Kidney (tissue), 14 donors: Measurements from ENCODE around the gene NTRK2. TPM values are rescaled to one million over a fixed set of nuclear protein-coding genes. Genes with fewer than 3 reads are reported as not detected.

Source experiments
- DNase-seq, 5 donors: peaks; one replicate each; pipeline ENCODE4 v3.0.0-alpha.2; 2013 to 2020
- FAIRE-seq: peaks from 2 replicates; lab custom pipeline; 2012; peaks lifted over from hg19 to GRCh38; lab: Jason Lieb, UNC
- H3K27ac ChIP-seq, 2 donors: one replicate each; pipeline ENCODE4 v1.7.0; 2013; ENCODE audit warnings: low read depth in 2 of 2, low read length in 2 of 2, inconsistent platforms in 1 of 2
- H3K27me3 ChIP-seq: one replicate; pipeline ENCODE4 v1.7.1; 2013; ENCODE audit warnings: low read length, inconsistent platforms; ENCODE audit not compliant: control insufficient read depth, insufficient read depth
- H3K36me3 ChIP-seq, 3 donors: one replicate each; pipeline versions ENCODE4 v1.7.0 to v1.7.1; 2013; ENCODE audit warnings: low read length in 3 of 3, control low read depth in 1 of 3, inconsistent platforms in 1 of 3; ENCODE audit not compliant: insufficient read depth in 3 of 3, control insufficient read depth in 2 of 3
- H3K4me1 ChIP-seq, 3 donors: one replicate each; pipeline versions ENCODE4 v1.7.0 to v1.7.1; 2013; ENCODE audit warnings: low read length in 3 of 3, inconsistent platforms in 1 of 3, low read depth in 1 of 3; ENCODE audit not compliant: control insufficient read depth in 2 of 3, insufficient read depth in 2 of 3
- H3K4me3 ChIP-seq, 3 donors: one replicate each; pipeline versions ENCODE4 v1.7.0 to v1.8.1; 2013; ENCODE audit warnings: low read length in 3 of 3, control low read depth in 1 of 3, inconsistent platforms in 1 of 3
- H3K9ac ChIP-seq, 3 donors: one replicate each; pipeline versions ENCODE4 v1.7.0 to v1.7.1; 2013; ENCODE audit warnings: low read length in 3 of 3, control low read depth in 1 of 3, inconsistent platforms in 1 of 3
- H3K9me3 ChIP-seq, 3 donors: one replicate each; pipeline versions ENCODE4 v1.7.0 to v1.7.1; 2013; ENCODE audit warnings: low read length in 3 of 3, control low read depth in 1 of 3, inconsistent platforms in 1 of 3; ENCODE audit not compliant: control insufficient read depth in 2 of 3, insufficient read depth in 1 of 3
- CTCF ChIP-seq: IDR thresholded peaks from 3 replicates; pipeline ENCODE4 v1.5.1; 2012; ENCODE audit warnings: mild to moderate bottlenecking, moderate library complexity, borderline replicate concordance; ENCODE audit not compliant: insufficient read depth; ENCODE audit errors: extremely low read depth
- intact Hi-C: fragments of 100-400 bp; cut with DNase I; formaldehyde crosslinking; loops from one replicate; pipeline ENCODE4 v1.11.1; 2022
- polyA plus RNA-seq: library from polyadenylated mRNA; stranded (reverse); fragments of 350-450 nt; fragmentation: Illumina TruSeq; extraction: RNeasy Lipid Tissue Mini Kit (QIAGEN cat#74804); gene quantifications from one replicate; pipeline ENCODE4 v1.2.3, GENCODE V29; 2014; ENCODE audit warnings: low read depth, low replicate concordance; ENCODE audit not compliant: insufficient read depth
- total RNA-seq: library from RNA; stranded (reverse); fragmentation: NEBNext Ultra II Directional; extraction: Animal tissue kit (Norgen Biotek cat#: 25700); gene quantifications from one replicate; pipeline ENCODE4 v1.2.1, GENCODE V29; 2021
- donor health status: control.
- donor health status: control.
- donor health status: control.
- donor health status: control.
- donor health status: control.
- donor health status: DM: yes; HTN: yes; CAD: no.
- donor health status: Normal renal cell carcinoma (clear cell type).

Gene NTRK2
- total and polyA plus RNA-seq, 2 donors from 2014 or later: 20.0 to 41.2 TPM

DNA sequence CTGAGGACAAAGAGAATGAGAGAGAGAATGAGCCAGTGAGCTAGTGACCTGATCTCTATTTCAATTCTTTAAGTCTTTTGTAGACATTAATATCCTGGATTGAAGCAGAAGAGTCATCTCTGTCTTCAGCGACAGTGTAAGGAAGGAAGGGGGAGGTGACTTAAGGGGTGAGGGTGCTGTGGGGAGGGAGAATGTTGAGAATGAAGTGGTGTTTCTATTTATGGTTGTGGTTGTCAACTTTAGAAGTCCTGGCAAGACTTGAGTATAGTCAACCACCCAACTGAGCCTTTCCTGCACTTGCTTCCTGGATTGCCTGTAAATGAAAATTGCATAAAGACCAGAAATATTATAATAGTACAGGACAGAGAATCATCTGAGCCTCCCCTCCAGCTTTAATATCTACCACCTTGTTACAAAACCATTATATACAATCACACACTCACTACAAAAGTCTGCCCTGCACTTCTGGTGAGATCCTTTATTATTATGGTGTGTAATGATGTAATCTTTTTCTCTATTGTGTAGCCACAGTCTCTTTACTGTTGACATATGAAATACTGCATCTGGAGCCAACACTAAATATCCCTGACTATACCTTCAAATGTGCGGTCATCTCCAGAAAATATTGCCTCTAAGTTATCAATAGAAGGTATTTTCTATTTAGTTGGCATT, 91.7 kb downstream of the NTRK2 start:
- H3K9me3 ChIP-seq: no peaks in the 10 kb centered on the region
- no peaks in the 10 kb centered on the region for H3K27me3 ChIP-seq
- no peaks in the 10 kb centered on the region for H3K36me3 ChIP-seq
- no peak overlapping the region for H3K9ac ChIP-seq
- no peaks in the 10 kb centered on the region for H3K4me1 ChIP-seq
- H3K27ac ChIP-seq: no peak overlapping the region
- intact Hi-C loops: no loop called here
- DNase-seq: no peak
- no peak for FAIRE-seq
- no peak overlapping the region for H3K4me3 ChIP-seq
- no peak for TF ChIP-seq CTCF

GRCh38 chr9:84772511-84772910, 103.0 kb downstream of the NTRK2 start:
- intact Hi-C loops: no loop called here
- no peaks in the 10 kb centered on the region for H3K36me3 ChIP-seq
- FAIRE-seq: no peak
- no peak for DNase-seq
- H3K27ac ChIP-seq: no peak overlapping the region
- no peaks in the 10 kb centered on the region for H3K9me3 ChIP-seq
- H3K9ac ChIP-seq: no peak overlapping the region
- H3K4me1 ChIP-seq: no peaks in the 10 kb centered on the region
- TF ChIP-seq CTCF: no peak
- no peak overlapping the region for H3K4me3 ChIP-seq
- no peaks in the 10 kb centered on the region for H3K27me3 ChIP-seq

DNA sequence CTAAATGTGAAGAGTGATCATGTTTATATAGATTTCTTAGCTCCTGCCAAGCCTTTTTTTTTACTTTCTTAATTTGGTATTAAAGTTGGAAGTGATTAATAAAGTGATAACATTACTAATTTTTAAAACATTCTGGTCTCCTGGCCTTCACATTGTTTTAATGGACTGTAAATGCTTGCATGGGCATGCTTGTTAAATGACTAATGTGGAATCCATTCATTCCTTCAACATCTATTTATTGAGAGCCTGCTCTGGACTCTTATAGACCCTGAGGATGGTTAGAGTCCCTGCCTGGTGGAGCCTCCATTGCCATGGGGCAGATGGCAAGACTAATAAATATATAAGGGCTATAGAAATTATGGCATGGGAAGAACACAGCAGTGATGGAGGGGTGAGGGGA, 103.5 kb downstream of the NTRK2 start:
- FAIRE-seq: no peak

More for the DNA sequence above, 103.5 kb downstream of the NTRK2 start:
- no peak overlapping the region for H3K4me3 ChIP-seq
- DNase-seq: no peak
- no peak for TF ChIP-seq CTCF
- no peak overlapping the region for H3K27ac ChIP-seq
- no peaks in the 10 kb centered on the region for H3K4me1 ChIP-seq
- H3K36me3 ChIP-seq: no peaks in the 10 kb centered on the region
- H3K9me3 ChIP-seq: no peaks in the 10 kb centered on the region
- H3K27me3 ChIP-seq: no peaks in the 10 kb centered on the region
- intact Hi-C loops: no loop called here
- no peak overlapping the region for H3K9ac ChIP-seq
